ENCODE results near the gene RAB34.

RAB34 gene

GRCh38 chr17:28702026-28702751 lies 15.5 kb downstream of the RAB34 start:
- H3K27ac ChIP-seq, result no peak overlapping the region
- H3K27me3 ChIP-seq, result no peaks in the 10 kb centered on the region
- intact Hi-C loops (cut with DNase I; ENCODE audit: low total_unique reads), result loop anchor here (5.0 kb wide), 1 partner anchor 40 kb away; the partner anchor contains the start of genes SDF2 and SUPT6H
- no peak for DNase-seq
- no peaks in the 10 kb centered on the region for H3K9me3 ChIP-seq
- TF ChIP-seq CTCF (IDR thresholded peaks at IDR 0.05), result no peak
- H3K36me3 ChIP-seq, result peaks cover 63 to 91% (median 71%) of the 10 kb centered on the region in 3 donors
- no peaks in the 10 kb centered on the region for H3K4me1 ChIP-seq
- no peak overlapping the region for H3K4me3 ChIP-seq

DNA sequence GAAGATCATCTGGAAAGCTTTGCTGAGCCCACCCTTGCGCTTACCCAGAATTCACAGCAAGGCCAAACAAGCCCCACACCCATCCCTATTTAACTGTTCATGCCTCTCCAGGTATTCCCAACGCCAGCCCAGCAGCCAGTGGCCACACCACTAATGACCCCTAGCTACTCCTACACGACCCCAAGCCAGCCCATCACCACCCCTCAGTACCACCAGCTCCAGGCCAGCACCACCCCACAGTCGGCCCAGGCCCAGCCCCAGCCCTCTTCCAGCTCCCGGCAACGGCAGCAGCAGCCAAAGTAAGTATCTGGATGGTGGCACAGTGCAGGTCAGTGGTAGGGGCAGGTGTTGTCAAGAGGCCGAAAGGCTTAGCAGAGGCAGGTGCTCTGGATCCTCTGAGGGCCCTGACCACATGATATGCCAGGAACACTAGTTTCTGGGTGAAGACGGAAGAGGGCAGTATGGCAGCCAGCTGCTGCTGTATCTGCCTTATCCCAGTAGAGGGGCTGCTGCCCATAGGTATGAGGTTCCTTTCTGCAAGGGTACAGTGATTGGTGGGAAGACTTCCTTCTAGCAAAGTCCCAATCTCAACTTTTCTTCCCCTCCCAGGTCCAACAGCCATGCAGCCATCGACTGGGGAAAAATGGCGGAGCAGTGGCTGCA lies 16.7 kb downstream of the RAB34 start:
- H3K4me3 ChIP-seq, result no peak overlapping the region
- peaks cover 76 to 100% (median 83%) of the 10 kb centered on the region in 3 donors for H3K36me3 ChIP-seq
- no peak for DNase-seq
- H3K9me3 ChIP-seq, result no peaks in the 10 kb centered on the region
- no peak overlapping the region for H3K27ac ChIP-seq
- no peak for TF ChIP-seq CTCF (IDR thresholded peaks at IDR 0.05)
- intact Hi-C loops (cut with DNase I; ENCODE audit: low total_unique reads), result loop anchor here (5.0 kb wide), 1 partner anchor 39 kb away; the partner anchor contains the start of genes SDF2 and SUPT6H
- H3K27me3 ChIP-seq, result no peaks in the 10 kb centered on the region
- no peaks in the 10 kb centered on the region for H3K4me1 ChIP-seq

- Histone ChIP-seq H3K36me3 (peaks cover 82 to 100% (median 90%) of the 10 kb centered on the region in 3 donors), H3K4me1 (no peaks in the 10 kb centered on the region), H3K27me3 (no peaks in the 10 kb centered on the region), H3K9me3 (no peaks in the 10 kb centered on the region), H3K27ac (no peak overlapping the region), H3K4me3 (no peak overlapping the region)
- TF ChIP-seq CTCF (IDR thresholded peaks at IDR 0.05), result no peak
- DNase-seq, result no peak
- intact Hi-C loops (cut with DNase I; ENCODE audit: low total_unique reads), result loop anchor here (5.0 kb wide), 1 partner anchor 38 kb away; the partner anchor contains the start of genes SDF2 and SUPT6H
These were observed 17.4 kb downstream of the RAB34 start for GRCh38 chr17:28700278-28700677.

DNA sequence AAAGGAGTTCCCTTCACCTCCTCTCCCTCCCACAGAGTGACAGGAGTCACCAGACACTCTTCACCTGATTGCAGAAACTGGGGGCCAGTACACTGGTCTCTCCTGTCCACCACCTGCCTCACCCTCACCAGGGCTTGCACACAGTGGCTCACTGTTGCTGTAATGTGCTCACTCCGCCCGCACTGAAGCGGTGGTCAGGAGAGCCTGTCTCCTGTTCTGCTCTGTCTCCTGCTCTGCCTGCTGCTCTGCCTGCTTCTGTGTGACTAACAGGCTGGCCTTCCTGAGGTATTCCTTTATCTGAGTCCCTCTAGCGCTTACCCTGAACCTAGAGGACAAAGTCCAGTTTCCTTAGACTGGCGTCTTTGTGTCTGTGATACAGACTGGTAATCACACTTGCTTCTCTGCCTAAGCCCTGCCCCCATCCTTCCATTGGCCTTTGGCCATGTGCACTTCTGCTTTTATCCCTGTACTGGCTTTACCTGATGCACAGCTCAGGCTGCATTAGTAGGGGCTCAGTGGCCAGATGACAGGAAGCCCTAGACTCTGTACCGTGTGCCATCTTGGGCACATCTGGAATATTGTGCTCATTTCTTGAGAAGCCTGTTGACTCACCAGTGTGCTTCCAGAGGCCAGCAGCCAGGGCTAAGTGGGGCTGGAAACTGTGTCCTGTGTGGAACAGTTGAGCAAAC lies 19.3 kb downstream of the RAB34 start:
- Histone ChIP-seq H3K4me1 (no peaks in the 10 kb centered on the region), H3K4me3 (no peak overlapping the region), H3K27ac (no peak overlapping the region), H3K36me3 (peaks cover 95 to 100% (median 100%) of the 10 kb centered on the region in 3 donors), H3K27me3 (no peaks in the 10 kb centered on the region), H3K9me3 (no peaks in the 10 kb centered on the region)
- intact Hi-C loops (cut with DNase I; ENCODE audit: low total_unique reads), result no loop called here
- TF ChIP-seq CTCF (IDR thresholded peaks at IDR 0.05), result no peak
- DNase-seq, result no peak

GRCh38 chr17:28693869-28694268 lies 23.8 kb downstream of the RAB34 start:
- Histone ChIP-seq H3K36me3 (peaks cover 90 to 100% (median 99%) of the 10 kb centered on the region in 3 donors), H3K9me3 (no peaks in the 10 kb centered on the region), H3K27ac (no peak overlapping the region), H3K27me3 (no peaks in the 10 kb centered on the region), H3K4me3 (no peak overlapping the region), H3K4me1 (no peaks in the 10 kb centered on the region)
- intact Hi-C loops (cut with DNase I; ENCODE audit: low total_unique reads), result no loop called here
- no peak for TF ChIP-seq CTCF (IDR thresholded peaks at IDR 0.05)
- no peak for DNase-seq
